ENCODE results near the gene MAS1L.
"Not testable (repeated sequence)": the region's sequence is repeated elsewhere in the genome, so short reads cannot be mapped to it uniquely, and the experiment has no call there.

MAS1L gene

GRCh38 chr6:29477923-29478450 lies 9.8 kb downstream of the MAS1L start:
- H3K4me1 Mint-ChIP-seq = no peaks in the 10 kb centered on the region
- H3K27me3 Mint-ChIP-seq = peaks cover 3% of the 10 kb centered on the region
- H3K4me3 Mint-ChIP-seq = no peak overlapping the region
- no peaks in the 10 kb centered on the region for H3K9me3 Mint-ChIP-seq
- no peaks in the 10 kb centered on the region for H3K36me3 Mint-ChIP-seq
- H3K27ac Mint-ChIP-seq = no peak overlapping the region

- H3K9me3 Mint-ChIP-seq = no peaks in the 10 kb centered on the region
- no peak overlapping the region for H3K27ac Mint-ChIP-seq
- no peaks in the 10 kb centered on the region for H3K36me3 Mint-ChIP-seq
- H3K4me3 Mint-ChIP-seq = no peak overlapping the region
- peaks cover 4% of the 10 kb centered on the region for H3K27me3 Mint-ChIP-seq
- H3K4me1 Mint-ChIP-seq = no peaks in the 10 kb centered on the region
Observed at GRCh38 chr6:29474996-29475395, 12.8 kb downstream of the MAS1L start.

- Mint-ChIP-seq H3K36me3 (no peaks in the 10 kb centered on the region), H3K4me3 (no peak overlapping the region), H3K4me1 (no peaks in the 10 kb centered on the region), H3K27me3 (peaks cover 8% of the 10 kb centered on the region), H3K27ac (no peak overlapping the region), H3K9me3 (no peaks in the 10 kb centered on the region)
Observed at GRCh38 chr6:29466241-29466640, 21.5 kb downstream of the MAS1L start.

DNA sequence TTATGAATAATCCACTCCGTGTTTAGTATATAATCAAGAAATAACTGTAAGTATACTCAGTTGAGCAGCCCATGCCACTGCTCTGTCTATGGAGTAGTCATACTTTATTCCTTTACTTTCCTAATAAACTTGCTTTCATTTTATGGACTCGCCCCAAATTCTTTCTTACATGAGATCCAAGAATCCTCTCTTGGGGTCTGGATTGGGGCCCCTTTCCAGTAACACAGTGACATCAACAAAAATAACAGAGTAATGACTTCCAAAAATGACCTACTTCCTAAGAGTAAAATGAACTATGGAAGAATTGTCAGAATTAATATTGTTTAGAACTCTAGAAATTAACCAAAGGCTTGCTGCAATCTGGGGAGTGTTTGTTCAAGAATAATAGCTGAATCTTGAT lies 22.0 kb downstream of the MAS1L start:
- Mint-ChIP-seq H3K9me3 (no peaks in the 10 kb centered on the region), H3K27ac (no peak overlapping the region), H3K36me3 (no peaks in the 10 kb centered on the region), H3K27me3 (peaks cover 11% of the 10 kb centered on the region), H3K4me3 (no peak overlapping the region), H3K4me1 (no peaks in the 10 kb centered on the region)

DNA sequence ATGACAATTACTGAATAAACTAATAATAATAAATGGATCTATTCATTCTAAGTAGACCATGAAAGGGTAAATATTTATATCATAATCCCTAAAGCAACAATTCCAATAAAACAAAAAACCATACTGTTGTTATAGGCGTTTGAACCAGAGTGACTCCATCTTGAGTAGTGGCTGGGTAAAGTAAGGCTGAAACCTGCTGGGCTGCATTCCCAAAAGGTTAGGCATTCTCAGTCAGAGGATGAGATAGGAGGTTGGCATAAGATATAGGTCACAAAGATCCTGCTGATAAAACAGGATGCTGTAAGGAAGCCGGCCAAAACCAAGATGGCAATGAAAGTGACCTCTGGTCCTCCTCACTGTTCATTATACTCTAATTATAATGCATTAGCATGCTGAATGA lies 22.5 kb downstream of the MAS1L start:
- Mint-ChIP-seq H3K36me3 (no peaks in the 10 kb centered on the region), H3K9me3 (no peaks in the 10 kb centered on the region), H3K27ac (no peak overlapping the region), H3K27me3 (peaks cover 11% of the 10 kb centered on the region), H3K4me3 (no peak overlapping the region), H3K4me1 (no peaks in the 10 kb centered on the region)

- H3K27me3 Mint-ChIP-seq = peaks cover 14% of the 10 kb centered on the region
- no peaks in the 10 kb centered on the region for H3K9me3 Mint-ChIP-seq
- H3K36me3 Mint-ChIP-seq = no peaks in the 10 kb centered on the region
- no peak overlapping the region for H3K4me3 Mint-ChIP-seq
- H3K4me1 Mint-ChIP-seq = no peaks in the 10 kb centered on the region
- no peak overlapping the region for H3K27ac Mint-ChIP-seq
Observed at GRCh38 chr6:29462022-29462421, 25.7 kb downstream of the MAS1L start.

DNA sequence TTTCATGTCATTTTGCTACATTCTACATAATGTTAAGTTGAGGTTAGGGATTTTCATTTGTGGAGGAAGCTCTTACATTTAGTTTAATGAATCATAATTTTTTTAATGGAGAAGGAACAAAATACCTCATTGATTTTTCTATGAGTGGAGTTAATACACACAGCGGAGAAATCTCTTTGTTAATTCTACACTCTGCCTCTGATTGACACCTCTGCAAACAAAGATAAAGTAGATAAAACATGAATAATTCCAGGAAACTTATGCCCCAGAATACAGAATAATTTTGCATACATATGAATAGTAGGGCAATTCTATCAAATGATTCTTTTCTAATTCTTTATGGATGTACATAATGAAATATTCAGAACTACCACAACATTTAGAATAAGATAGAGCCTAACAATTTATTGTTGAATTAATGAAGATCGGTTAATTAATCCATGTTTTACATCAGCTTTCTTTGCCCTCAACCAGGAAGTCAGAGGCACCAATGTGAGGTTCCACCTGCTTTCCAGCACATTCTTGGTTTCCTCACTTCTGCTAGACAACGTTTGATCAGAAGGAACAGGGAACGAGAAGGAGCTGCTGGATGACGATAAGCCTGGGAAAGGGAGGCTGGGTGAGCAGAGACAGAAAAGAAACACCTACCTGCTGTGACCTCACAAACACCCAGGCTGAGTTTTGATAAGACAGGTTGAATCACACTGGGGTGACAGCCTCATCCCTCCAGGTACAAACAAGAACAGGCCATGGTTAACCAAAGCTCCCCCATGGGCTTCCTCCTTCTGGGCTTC lies 26.5 kb downstream of the MAS1L start:
- no peaks in the 10 kb centered on the region for H3K9me3 Mint-ChIP-seq
- no peaks in the 10 kb centered on the region for H3K36me3 Mint-ChIP-seq
- no peak overlapping the region for H3K4me3 Mint-ChIP-seq
- no peaks in the 10 kb centered on the region for H3K4me1 Mint-ChIP-seq
- peaks cover 14% of the 10 kb centered on the region for H3K27me3 Mint-ChIP-seq
- H3K27ac Mint-ChIP-seq = no peak overlapping the region

GRCh38 chr6:29456971-29457370 lies 30.8 kb downstream of the MAS1L start, which contains the start of the genes OR11A1 and OR2H1:
Gene OR11A1 (minus strand): TSS chr6:29457071. CDS start chr6:29427641, 29,430 bp downstream.
Gene OR2H1 (plus strand): TSS chr6:29457155. CDS start chr6:29461770, 4,615 bp downstream.
- Mint-ChIP-seq H3K36me3 (no peaks in the 10 kb centered on the region), H3K27me3 (peaks cover 16% of the 10 kb centered on the region), H3K27ac (no peak within 1 kb of the TSS), H3K9me3 (no peaks in the 10 kb centered on the region), H3K4me1 (no peaks in the 10 kb centered on the region), H3K4me3 (no peak within 1 kb of the TSS)

GRCh38 chr6:29451471-29452193 lies 36.1 kb downstream of the MAS1L start:
- H3K36me3 Mint-ChIP-seq = no peaks in the 10 kb centered on the region
- H3K4me1 Mint-ChIP-seq = no peaks in the 10 kb centered on the region
- H3K4me3 Mint-ChIP-seq = no peak overlapping the region
- peaks cover 32% of the 10 kb centered on the region for H3K27me3 Mint-ChIP-seq
- no peaks in the 10 kb centered on the region for H3K9me3 Mint-ChIP-seq
- no peak overlapping the region for H3K27ac Mint-ChIP-seq

- Mint-ChIP-seq H3K27ac (no peak overlapping the region), H3K27me3 (peaks cover 38% of the 10 kb centered on the region), H3K9me3 (no peaks in the 10 kb centered on the region), H3K4me3 (no peak overlapping the region), H3K36me3 (no peaks in the 10 kb centered on the region), H3K4me1 (no peaks in the 10 kb centered on the region)
Observed at GRCh38 chr6:29447670-29448069, 40.1 kb downstream of the MAS1L start.

GRCh38 chr6:29444031-29444430 lies 43.7 kb downstream of the MAS1L start:
- H3K36me3 Mint-ChIP-seq, H3K4me1 Mint-ChIP-seq, H3K27ac Mint-ChIP-seq, H3K4me3 Mint-ChIP-seq, H3K9me3 Mint-ChIP-seq: not testable (repeated sequence)
- peaks cover 35% of the 10 kb centered on the region for H3K27me3 Mint-ChIP-seq

DNA sequence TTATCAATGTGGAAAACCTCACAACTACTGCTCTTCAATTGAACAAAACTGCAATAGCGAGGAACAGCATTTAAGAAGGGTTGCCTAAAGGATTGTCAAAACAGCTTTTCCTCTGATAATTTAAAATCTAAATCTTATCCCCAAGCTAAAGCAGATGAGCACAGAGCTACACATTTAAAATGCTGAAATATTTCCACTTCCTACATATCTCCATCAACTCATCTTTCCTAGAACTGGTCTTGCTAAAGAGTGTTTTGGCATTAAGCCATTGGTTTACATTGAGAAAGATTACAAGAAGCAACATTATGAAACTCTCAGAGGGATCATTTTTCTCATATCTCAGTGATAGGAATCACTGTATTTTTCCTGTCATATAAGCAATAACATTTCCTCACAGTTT lies 45.0 kb downstream of the MAS1L start:
- peaks cover 28% of the 10 kb centered on the region for H3K27me3 Mint-ChIP-seq
- no peak overlapping the region for H3K4me3 Mint-ChIP-seq
- H3K9me3 Mint-ChIP-seq = no peaks in the 10 kb centered on the region
- H3K36me3 Mint-ChIP-seq = no peaks in the 10 kb centered on the region
- H3K4me1 Mint-ChIP-seq = no peaks in the 10 kb centered on the region
- no peak overlapping the region for H3K27ac Mint-ChIP-seq

DNA sequence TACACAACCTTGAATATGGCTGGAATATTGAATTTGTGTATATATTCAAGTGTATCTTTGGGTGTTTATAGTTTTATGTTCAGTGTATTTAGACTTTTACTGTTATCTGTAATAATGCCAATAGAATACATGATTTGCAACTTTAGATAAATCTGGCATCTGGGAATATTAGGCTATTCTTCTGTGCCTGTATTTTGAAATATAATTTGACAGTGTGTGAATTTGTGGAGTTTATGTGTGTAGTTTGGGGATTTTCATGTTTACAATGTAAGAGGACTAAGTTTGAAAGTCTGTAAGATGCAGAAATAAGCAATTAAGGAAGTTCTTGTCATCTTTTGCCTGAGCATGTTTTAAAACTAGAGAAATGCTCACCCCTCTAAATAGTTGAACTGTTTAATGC lies 48.8 kb downstream of the MAS1L start, which contains the start of gene OR10C1:
Gene OR10C1 (plus strand): TSS at position 301 of the 400 bp plus-strand sequence. CDS start 710 bp downstream, outside the sequence.
- peaks cover 31% of the 10 kb centered on the region for H3K27me3 Mint-ChIP-seq
- H3K9me3 Mint-ChIP-seq = no peaks in the 10 kb centered on the region
- no peak within 1 kb of the TSS for H3K4me3 Mint-ChIP-seq
- H3K4me1 Mint-ChIP-seq = no peaks in the 10 kb centered on the region
- H3K36me3 Mint-ChIP-seq = no peaks in the 10 kb centered on the region
- H3K27ac Mint-ChIP-seq = no peak within 1 kb of the TSS

DNA sequence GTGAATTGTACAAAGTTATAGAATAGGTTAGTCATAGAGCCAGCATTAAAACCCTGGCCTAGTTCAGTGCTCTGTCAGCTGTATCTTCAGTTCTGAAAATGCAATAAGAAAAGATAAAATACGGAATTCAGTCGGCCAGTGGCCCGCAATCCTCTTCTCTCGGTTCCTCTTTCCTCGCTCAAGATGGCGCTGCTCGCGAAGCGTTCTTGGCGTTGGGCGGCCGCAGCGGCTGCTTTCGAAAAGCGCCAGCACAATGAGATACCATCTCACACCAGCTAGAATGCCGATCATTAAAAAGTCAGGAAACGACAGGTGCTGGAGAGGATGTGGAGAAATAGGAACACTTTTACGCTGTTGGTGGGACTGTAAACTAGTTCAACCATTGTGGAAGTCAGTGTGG lies 51.0 kb downstream of the MAS1L start:
- H3K27ac Mint-ChIP-seq, H3K36me3 Mint-ChIP-seq, H3K9me3 Mint-ChIP-seq, H3K4me3 Mint-ChIP-seq, H3K4me1 Mint-ChIP-seq: not testable (repeated sequence)
- H3K27me3 Mint-ChIP-seq = peaks cover 38% of the 10 kb centered on the region

Data from activated naive CD4-positive, alpha-beta T cell treated with anti-CD3 and anti-CD28 coated beads, Interleukin-2, amount 50 U/mL, for 24 hours (primary cell).